ENCODE data around the gene SLC7A14.

Gene SLC7A14

DNA sequence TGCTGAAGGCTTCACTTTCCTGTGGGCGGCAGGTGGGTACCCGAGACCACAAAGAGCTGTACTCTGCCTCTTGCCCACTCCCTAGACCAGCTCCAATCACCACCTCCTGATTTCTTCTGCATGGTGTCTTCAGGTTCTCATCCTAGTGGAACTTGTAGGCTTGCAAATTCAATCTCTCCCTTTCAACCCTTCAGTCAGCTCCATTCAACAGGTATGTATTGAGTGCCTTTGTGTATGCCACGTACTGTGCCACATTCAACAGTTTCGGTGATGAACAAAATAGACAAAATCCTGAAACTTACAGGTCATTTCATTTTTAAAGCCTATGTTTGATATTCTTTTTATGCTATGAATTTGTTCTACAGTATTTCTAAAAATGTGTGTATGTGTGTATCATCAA is 172.6 kb downstream of the SLC7A14 start:
- ATAC-seq (replicated peaks) = no peak
- no peaks in the 10 kb centered on the region for H3K36me3 Mint-ChIP-seq (ENCODE audit: insufficient read depth)
- no peak overlapping the region for H3K27ac Mint-ChIP-seq
- H3K4me3 Mint-ChIP-seq = no peak overlapping the region
- H3K27me3 Mint-ChIP-seq = peaks cover 21 to 39% of the 10 kb centered on the region in 2 donors
- no peaks in the 10 kb centered on the region for H3K9me3 Mint-ChIP-seq
- no peak for DNase-seq
- H3K4me1 Mint-ChIP-seq (ENCODE audit: low read depth in 2 of 2) = peaks cover 2 to 3% of the 10 kb centered on the region in 2 donors

GRCh38 chr3:170410428-170411029 is 175.3 kb downstream of the SLC7A14 start:
- H3K4me3 Mint-ChIP-seq = no peak overlapping the region
- H3K27me3 Mint-ChIP-seq = peaks cover 0 to 12% of the 10 kb centered on the region in 2 donors
- H3K27ac Mint-ChIP-seq = no peak overlapping the region
- H3K4me1 Mint-ChIP-seq (ENCODE audit: low read depth in 2 of 2) = no peaks in the 10 kb centered on the region
- DNase-seq (no peak), ATAC-seq (replicated peaks) (no peak)
- no peaks in the 10 kb centered on the region for H3K36me3 Mint-ChIP-seq (ENCODE audit: insufficient read depth)
- no peaks in the 10 kb centered on the region for H3K9me3 Mint-ChIP-seq

Data from effector memory CD8-positive, alpha-beta T cell (primary cell).